ENCODE data around the gene PRM2. TPM values are rescaled to one million over a fixed set of nuclear protein-coding genes. Genes with fewer than 3 reads are reported as not detected.
"Not testable (repeated sequence)": the region's sequence is repeated elsewhere in the genome, so short reads cannot be mapped to it uniquely, and the experiment has no call there.

The PRM2 gene
- total RNA-seq, 1 experiment from 2014 or later, result not detected

DNA sequence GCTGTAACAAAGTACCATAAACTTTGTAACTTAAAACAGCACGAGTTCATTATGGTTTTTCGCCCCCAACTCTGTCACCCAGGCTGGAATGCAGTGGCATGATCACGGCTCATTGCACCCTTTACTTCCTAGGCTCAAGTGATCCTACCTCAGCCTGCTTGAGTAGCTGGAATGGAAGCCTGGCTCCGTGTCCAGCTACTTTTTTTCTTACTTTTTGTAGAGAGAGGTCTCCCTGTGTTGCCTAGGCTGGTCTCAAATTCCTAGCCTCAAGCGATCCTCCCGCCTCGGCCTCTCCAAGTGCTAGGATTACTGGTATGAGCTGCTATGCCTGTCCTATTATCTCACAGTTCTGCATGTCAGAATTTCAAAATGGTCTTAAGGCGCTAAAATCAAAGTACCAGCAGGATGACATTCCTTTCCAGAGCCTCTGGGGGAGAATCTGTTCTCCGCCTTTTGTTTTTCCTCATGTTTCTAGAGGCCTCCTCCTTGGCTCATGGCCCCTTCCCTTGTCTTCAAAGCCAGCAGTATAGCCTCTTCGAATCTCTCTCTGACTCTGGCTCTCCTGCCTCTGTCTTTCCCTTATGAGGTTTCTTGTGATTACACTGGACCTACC lies 14.9 kb upstream of the PRM2 start:
- Mint-ChIP-seq H3K9me3 (ENCODE audit: low read depth, unreplicated experiment) (no peaks in the 10 kb centered on the region), H3K4me3 (ENCODE audit: low read depth, unreplicated experiment) (no peak overlapping the region), H3K27me3 (ENCODE audit: unreplicated experiment) (peaks cover 66% of the 10 kb centered on the region), H3K36me3 (ENCODE audit: insufficient read depth, unreplicated experiment) (no peaks in the 10 kb centered on the region), H3K4me1 (ENCODE audit: low read depth, unreplicated experiment) (no peaks in the 10 kb centered on the region), H3K27ac (ENCODE audit: unreplicated experiment) (no peak overlapping the region)
- CTCF ChIA-PET, result no interaction called here
- intact Hi-C loops (cut with micrococcal nuclease; ENCODE audit: unreplicated experiment), result no loop called here
- TF ChIP-seq, protein P1, sequence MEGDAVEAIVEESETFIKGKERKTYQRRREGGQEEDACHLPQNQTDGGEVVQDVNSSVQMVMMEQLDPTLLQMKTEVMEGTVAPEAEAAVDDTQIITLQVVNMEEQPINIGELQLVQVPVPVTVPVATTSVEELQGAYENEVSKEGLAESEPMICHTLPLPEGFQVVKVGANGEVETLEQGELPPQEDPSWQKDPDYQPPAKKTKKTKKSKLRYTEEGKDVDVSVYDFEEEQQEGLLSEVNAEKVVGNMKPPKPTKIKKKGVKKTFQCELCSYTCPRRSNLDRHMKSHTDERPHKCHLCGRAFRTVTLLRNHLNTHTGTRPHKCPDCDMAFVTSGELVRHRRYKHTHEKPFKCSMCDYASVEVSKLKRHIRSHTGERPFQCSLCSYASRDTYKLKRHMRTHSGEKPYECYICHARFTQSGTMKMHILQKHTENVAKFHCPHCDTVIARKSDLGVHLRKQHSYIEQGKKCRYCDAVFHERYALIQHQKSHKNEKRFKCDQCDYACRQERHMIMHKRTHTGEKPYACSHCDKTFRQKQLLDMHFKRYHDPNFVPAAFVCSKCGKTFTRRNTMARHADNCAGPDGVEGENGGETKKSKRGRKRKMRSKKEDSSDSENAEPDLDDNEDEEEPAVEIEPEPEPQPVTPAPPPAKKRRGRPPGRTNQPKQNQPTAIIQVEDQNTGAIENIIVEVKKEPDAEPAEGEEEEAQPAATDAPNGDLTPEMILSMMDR (IDR thresholded peaks at IDR 0.05; ENCODE audit: unreplicated experiment), result no peak
- BruUV-seq (replicated peaks), result no TSS peak
- DNase-seq, result no peak

DNA sequence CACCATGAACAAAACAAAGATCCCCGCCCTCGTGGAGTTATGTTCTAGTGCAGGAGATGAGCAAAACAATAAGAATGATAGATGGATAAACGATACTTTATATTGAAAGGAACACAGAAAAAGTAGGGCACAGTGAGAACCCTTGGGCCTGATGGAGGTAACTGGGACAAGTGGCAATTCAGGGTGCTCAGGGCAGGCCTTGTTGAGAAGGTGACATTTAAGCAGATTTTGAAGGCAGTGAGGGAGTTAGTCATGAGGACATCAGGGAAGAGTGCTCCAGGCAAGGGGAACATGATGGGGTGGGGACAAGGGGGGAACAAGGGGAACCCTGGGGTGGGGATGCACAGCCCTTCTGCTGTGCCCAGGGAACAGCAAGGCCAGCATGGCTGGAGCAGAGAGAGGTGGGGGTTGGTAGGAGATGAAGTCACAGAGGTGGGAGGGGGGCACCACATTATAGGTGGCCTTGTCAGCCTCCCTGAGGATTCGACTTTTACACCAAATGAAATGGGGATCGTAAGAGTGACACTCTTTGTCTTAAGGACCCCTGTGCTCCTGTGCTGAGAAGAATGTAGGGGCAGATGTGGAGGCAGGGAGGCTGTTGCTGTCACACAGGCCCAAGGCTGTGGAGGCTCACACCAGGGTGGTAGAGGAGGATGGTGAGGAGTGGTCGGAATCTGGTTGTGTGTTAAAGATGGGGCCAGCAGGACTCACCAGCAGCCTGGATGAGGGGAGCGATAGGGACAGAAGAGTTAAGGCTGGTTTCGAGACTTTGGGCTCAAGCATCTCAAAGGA lies 14.0 kb upstream of the PRM2 start:
- intact Hi-C loops (cut with micrococcal nuclease; ENCODE audit: unreplicated experiment), result no loop called here
- BruUV-seq (replicated peaks), result no TSS peak
- CTCF ChIA-PET, result no interaction called here
- Mint-ChIP-seq H3K9me3 (ENCODE audit: low read depth, unreplicated experiment) (no peaks in the 10 kb centered on the region), H3K27ac (ENCODE audit: unreplicated experiment) (no peak overlapping the region), H3K4me3 (ENCODE audit: low read depth, unreplicated experiment) (no peak overlapping the region), H3K36me3 (ENCODE audit: insufficient read depth, unreplicated experiment) (no peaks in the 10 kb centered on the region), H3K4me1 (ENCODE audit: low read depth, unreplicated experiment) (no peaks in the 10 kb centered on the region), H3K27me3 (ENCODE audit: unreplicated experiment) (peaks cover 74% of the 10 kb centered on the region)
- TF ChIP-seq, protein P1 (IDR thresholded peaks at IDR 0.05; ENCODE audit: unreplicated experiment), result no peak
- no peak for DNase-seq

DNA sequence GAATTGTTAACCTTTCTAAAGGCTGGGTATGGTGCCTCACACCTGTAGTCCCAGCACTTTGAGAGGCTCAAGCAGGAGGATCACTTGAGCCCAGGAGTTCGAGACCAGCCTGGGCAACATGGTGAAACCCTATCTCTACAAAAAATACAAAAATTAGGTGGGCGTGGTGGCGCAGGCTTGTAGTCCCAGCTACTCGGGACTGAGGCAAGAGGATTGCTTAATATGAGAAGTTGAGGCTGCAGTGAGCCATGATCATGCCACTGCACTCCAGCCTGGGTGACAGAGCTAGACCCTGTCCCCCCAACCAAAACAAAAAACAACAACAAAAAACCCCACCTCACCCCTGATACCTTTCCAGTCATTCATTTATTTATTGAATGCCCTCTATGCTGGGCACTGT lies 13.4 kb upstream of the PRM2 start:
- H3K27ac Mint-ChIP-seq (ENCODE audit: unreplicated experiment); intact Hi-C loops (cut with micrococcal nuclease; ENCODE audit: unreplicated experiment); H3K4me1 Mint-ChIP-seq (ENCODE audit: low read depth, unreplicated experiment); BruUV-seq (replicated peaks); CTCF ChIA-PET; DNase-seq; H3K9me3 Mint-ChIP-seq (ENCODE audit: low read depth, unreplicated experiment); H3K36me3 Mint-ChIP-seq (ENCODE audit: insufficient read depth, unreplicated experiment); H3K4me3 Mint-ChIP-seq (ENCODE audit: low read depth, unreplicated experiment): not testable (repeated sequence)
- H3K27me3 Mint-ChIP-seq (ENCODE audit: unreplicated experiment), result peaks cover 79% of the 10 kb centered on the region

DNA sequence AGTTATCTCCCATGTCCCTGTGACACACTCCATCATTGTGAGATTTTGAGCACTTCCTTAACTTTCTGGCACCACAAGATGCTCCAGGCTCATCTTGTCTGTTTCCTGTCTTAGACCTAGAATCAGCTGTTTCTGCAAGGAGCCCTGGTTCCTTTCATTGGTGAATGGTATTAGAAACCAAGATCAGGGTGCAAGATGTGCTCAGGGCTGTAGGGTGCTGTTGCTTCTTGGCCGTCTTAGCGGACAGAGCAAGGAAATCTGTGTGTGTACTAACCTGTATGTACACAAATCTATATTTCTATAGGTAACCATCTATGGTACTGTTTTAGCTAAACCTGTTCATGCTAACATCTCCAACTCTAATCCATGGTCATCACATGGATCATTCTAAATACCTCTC lies 12.9 kb upstream of the PRM2 start:
- CTCF ChIA-PET, result no interaction called here
- H3K36me3 Mint-ChIP-seq (ENCODE audit: insufficient read depth, unreplicated experiment), result no peaks in the 10 kb centered on the region
- H3K9me3 Mint-ChIP-seq (ENCODE audit: low read depth, unreplicated experiment), result no peaks in the 10 kb centered on the region
- peaks cover 82% of the 10 kb centered on the region for H3K27me3 Mint-ChIP-seq (ENCODE audit: unreplicated experiment)
- no peak overlapping the region for H3K4me3 Mint-ChIP-seq (ENCODE audit: low read depth, unreplicated experiment)
- BruUV-seq (replicated peaks), result no TSS peak
- no peak for DNase-seq
- no peaks in the 10 kb centered on the region for H3K4me1 Mint-ChIP-seq (ENCODE audit: low read depth, unreplicated experiment)
- intact Hi-C loops (cut with micrococcal nuclease; ENCODE audit: unreplicated experiment), result no loop called here
- TF ChIP-seq, protein P1 (IDR thresholded peaks at IDR 0.05; ENCODE audit: unreplicated experiment), result no peak
- no peak overlapping the region for H3K27ac Mint-ChIP-seq (ENCODE audit: unreplicated experiment)

DNA sequence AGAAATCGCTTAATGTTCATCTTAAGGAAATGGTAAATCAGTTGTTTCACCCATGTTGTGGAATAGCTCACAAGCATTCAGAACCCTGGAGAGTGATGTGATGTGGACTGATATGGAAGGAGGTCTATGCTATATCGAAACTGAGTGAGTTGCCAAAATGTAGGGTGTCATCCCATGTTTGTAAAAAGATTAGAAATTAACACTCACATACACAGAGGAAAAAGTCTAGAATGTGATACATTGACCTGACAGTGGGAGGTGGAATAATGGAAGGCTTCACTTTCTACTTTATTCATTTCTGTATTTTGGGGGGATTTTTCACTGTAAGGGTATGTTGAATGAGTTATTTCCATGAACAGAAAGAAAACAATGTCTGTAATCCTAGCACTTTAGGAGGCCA lies 9.6 kb upstream of the PRM2 start:
- no TSS peak for BruUV-seq (replicated peaks)
- H3K27me3 Mint-ChIP-seq (ENCODE audit: unreplicated experiment), result peaks cover 84% of the 10 kb centered on the region
- CTCF ChIA-PET, result no interaction called here
- no peaks in the 10 kb centered on the region for H3K4me1 Mint-ChIP-seq (ENCODE audit: low read depth, unreplicated experiment)
- no peaks in the 10 kb centered on the region for H3K36me3 Mint-ChIP-seq (ENCODE audit: insufficient read depth, unreplicated experiment)
- H3K4me3 Mint-ChIP-seq (ENCODE audit: low read depth, unreplicated experiment), result no peak overlapping the region
- intact Hi-C loops (cut with micrococcal nuclease; ENCODE audit: unreplicated experiment), result no loop called here
- no peaks in the 10 kb centered on the region for H3K9me3 Mint-ChIP-seq (ENCODE audit: low read depth, unreplicated experiment)
- DNase-seq, result no peak
- H3K27ac Mint-ChIP-seq (ENCODE audit: unreplicated experiment), result no peak overlapping the region
- TF ChIP-seq, protein P1 (IDR thresholded peaks at IDR 0.05; ENCODE audit: unreplicated experiment), result no peak
